HG03196 (cell line): ENCODE measurements around the gene USF3.

Experiments used
- ATAC-seq: cut with Tn5 transposase; IDR thresholded peaks from one replicate; pipeline ENCODE4 v1.9.1; 2021; ENCODE audit not compliant: unreplicated experiment

The USF3 gene

GRCh38 chr3:113617726-113618125, 78.7 kb downstream of the USF3 start:
- no peak for ATAC-seq

GRCh38 chr3:113615976-113616375, 80.5 kb downstream of the USF3 start:
- no peak for ATAC-seq

GRCh38 chr3:113614402-113614801, 82.0 kb downstream of the USF3 start:
- ATAC-seq = no peak

GRCh38 chr3:113607219-113607596, 89.2 kb downstream of the USF3 start:
- ATAC-seq = no peak

- peak; percentile 99 for ATAC-seq
Observed at GRCh38 chr3:113606539-113607218, 89.8 kb downstream of the USF3 start.

GRCh38 chr3:113602836-113603235, 93.6 kb downstream of the USF3 start:
- ATAC-seq = no peak

- no peak for ATAC-seq
Observed at GRCh38 chr3:113602256-113602655, 94.2 kb downstream of the USF3 start.

GRCh38 chr3:113601240-113601639, 95.2 kb downstream of the USF3 start:
- no peak for ATAC-seq

GRCh38 chr3:113600418-113601182, 95.8 kb downstream of the USF3 start:
- ATAC-seq = no peak
